Measurements from ENCODE around the gene TUSC7. TPM values are rescaled to one million over a fixed set of nuclear protein-coding genes. Genes with fewer than 3 reads are reported as not detected.

The TUSC7 gene
- polyA plus RNA-seq (2013, experiment 1 of 2; ENCODE audit: insufficient read length), result not detected
- not detected for polyA plus RNA-seq (2013, experiment 2 of 2; ENCODE audit: insufficient read length)

GRCh38 chr3:116709479-116709878 is at the start of gene TUSC7:
Gene TUSC7 (plus strand): TSS chr3:116709779.
- DNase-seq, result no peak

- no peak for DNase-seq
These were observed 48.4 kb upstream of the TUSC7 start for GRCh38 chr3:116661196-116661595.

DNA sequence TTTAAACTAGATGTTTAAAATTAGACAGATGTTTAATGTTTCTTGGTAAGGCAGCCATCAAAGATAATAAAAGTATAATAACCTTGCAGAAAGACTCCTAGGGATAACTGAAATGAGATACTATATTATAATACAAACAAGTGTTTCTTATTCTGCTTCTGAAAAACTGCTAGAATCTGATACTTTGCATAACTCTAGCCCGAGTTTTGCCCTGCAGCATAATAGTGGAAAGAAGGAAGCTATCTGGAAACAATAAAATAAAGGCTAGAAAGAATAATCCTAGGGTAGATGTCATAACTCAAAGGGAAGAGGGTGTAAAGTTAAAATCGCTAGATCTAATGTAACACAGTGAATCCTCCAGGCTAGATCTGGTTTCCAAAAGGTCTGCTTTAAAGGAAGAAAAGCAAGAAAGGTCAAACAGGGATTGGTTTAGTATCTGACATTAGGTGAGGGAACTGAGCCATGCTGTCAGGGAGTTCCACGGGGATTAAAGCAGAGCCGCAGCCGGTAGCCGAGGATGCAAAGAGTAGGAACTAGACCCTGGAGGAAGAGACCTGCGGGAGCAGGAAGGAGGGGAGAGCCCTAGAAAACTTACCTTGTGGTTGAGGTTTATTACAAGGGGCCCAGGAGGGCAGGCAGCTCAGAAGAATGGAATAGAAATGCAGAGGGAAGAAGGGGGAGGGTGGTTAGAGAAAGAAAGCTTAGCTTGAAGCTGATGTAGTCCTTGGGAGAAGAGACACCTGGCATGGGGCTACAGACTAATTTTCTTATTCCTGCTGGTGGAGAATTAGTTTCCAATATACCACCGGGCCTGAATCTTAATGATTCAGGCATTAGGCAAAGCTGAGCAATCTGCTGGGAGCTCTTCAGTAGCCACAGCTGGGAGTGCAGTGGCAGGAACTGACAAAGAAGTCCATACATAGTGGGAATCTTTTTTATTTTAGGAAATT is 46.1 kb upstream of the TUSC7 start:
- no peak for DNase-seq

GRCh38 chr3:116667324-116667723 is 42.3 kb upstream of the TUSC7 start:
- DNase-seq, result no peak

- no peak for DNase-seq
These were observed 41.8 kb upstream of the TUSC7 start for GRCh38 chr3:116667791-116668190.

DNA sequence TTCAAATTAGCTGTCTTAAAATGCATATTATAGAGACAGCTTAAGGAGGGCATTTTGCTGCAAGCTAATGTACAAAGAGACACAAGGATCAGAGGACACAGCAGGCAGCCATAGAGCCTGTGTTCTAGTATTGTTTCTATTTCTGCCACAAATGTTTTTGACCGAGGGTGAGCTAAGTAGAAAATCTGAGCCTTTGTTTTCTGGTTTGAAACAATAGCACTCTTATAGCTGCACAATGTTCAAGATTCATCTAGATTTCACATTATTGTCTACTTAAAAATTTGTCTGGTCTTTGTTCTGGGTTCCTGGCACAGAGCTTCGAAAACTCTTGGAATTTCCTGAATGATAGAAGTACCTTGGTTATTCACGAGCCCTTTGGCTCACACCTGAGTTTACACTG is 40.0 kb upstream of the TUSC7 start:
- DNase-seq, result no peak

- no peak for DNase-seq
These were observed 38.4 kb upstream of the TUSC7 start for GRCh38 chr3:116671151-116671550.

DNA sequence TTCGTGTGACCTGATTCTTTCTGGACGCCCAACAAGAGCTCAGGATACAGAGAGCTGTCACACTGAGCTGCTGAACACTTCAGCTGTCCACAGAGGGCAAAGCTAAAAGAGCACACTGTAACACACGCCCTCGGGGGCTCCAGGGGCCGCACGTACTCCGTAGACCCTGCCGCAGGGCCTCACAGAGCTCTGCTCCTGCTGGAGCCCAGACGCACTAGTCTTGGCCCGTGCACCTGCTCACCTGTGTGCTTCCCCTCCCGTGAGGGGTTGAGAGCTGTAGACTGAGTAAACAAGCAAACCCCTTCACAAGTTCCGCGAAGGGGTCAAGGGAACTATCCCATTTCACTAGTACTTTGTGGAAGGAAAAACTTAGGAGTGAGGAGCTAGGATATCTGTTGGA is 30.7 kb upstream of the TUSC7 start:
- DNase-seq, result no peak

- no peak for DNase-seq
These were observed 18.5 kb upstream of the TUSC7 start for GRCh38 chr3:116691041-116691440.

- no peak for DNase-seq
These were observed 8.5 kb upstream of the TUSC7 start for GRCh38 chr3:116701070-116701469.

DNA sequence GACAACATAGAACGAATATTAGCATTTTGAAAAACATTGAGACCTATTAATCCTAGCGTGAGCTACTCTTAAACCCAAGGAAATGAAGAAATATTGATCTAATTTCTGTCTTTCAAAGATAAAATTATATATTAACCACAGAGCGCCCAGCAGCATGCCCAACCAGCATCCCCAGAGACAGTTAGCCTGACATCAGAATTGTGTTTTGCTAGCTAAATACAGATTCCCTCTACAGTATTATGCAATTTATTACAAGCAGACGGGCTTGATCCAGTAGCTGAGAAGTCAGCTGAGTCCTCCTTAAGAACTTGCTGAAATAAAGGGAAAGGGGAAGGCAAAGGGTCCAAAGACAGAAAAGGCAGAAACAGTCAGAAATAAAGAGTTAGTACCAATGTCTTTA is 7.2 kb upstream of the TUSC7 start:
- DNase-seq, result no peak

GRCh38 chr3:116707531-116707930 is 2.0 kb upstream of the TUSC7 start:
- no peak for DNase-seq

DNA sequence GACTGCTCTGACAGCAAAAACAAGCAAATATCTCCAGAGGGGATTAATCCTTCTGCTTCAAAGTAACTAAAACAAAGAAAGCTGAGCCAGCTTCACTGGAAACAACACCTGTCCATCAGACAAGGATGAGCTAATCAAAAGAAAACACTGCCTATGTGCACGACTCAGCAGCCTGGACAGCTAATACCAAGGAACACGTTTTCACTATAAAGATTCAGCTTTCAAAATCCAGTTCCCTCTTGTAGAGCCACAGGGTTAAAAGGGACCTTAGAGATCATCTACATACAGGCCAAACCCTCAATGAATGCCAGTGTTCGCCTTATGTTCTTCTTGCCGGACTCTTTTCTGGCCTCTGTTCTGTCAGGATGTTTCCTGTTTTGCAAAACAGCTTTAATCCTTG is 6.9 kb downstream of the TUSC7 start:
- no peak for DNase-seq

GRCh38 chr3:116717566-116717965 is 8.0 kb downstream of the TUSC7 start:
- DNase-seq, result no peak

DNA sequence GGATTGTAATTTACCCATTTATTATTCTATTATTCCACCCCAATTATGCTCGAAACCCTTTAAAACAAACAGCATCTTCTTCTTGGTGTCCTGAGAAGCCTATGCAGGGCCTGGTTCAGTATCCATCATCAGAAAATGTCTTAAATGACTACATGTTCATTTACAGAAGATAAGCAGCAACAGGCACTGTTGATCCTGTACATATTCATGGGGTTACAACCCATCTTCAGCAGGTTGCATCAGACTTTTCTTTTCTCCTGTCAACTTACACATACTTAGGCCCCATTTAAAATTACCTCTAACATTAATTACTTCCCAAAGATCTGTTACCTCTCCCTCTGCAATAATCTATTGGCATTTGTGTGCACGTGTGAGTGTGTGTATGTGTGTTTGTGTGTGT is 18.9 kb downstream of the TUSC7 start:
- DNase-seq, result no peak

DNA sequence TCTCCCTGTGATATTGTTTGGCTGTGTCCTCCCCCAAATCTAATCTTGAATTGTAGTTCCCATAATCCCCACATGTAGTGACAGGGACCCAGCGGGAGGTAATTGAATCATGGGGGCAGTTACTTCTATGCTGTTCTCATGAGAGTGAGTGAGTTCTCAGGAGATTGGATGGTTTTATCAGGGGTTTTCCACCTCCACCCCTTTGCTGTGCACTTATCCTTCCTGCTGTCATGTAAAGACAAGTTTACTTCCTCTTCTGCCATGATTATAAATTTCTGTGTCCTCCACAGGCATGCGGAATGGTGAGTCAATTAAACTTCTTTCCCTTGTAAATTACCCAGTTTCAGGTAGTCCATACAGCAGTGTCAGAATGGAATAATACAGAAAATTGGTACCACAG is 24.7 kb downstream of the TUSC7 start:
- no peak for DNase-seq

DNA sequence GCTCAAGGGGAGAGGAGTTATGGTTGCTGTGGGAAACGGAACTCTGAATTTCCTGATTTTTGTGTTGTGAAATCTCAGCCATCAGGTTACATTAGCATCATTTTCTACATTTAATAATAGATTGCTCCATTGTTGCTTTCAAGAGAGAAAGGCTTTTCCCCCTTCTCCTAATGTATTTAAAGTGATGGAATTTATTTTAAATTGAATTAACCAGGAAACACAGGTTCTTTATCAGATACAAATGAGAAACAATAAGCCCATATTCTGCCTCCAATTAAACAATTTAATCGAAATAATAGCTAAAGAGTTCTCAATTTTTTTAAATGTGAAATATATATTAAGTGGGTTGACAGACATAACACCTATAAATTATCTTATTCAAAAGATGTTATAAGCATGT is 30.1 kb downstream of the TUSC7 start:
- no peak for DNase-seq

DNA sequence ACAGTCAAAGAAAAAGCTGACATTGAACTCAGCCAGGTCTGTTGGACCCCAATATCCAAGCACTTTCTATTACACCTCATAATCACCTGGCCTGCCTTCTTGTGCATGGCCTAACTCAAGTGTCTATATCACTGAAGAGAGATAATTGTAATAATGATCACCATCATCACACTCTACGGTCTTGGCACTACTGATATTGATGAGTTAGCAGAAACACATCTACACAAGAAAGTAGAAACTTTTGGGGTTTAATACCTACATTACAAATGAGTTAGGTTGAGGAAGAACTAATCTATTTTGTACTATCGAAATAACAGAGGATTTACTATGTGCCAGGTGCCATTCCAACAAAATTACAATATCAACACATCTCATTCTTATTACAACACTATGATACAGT is 30.7 kb downstream of the TUSC7 start:
- DNase-seq, result no peak

DNA sequence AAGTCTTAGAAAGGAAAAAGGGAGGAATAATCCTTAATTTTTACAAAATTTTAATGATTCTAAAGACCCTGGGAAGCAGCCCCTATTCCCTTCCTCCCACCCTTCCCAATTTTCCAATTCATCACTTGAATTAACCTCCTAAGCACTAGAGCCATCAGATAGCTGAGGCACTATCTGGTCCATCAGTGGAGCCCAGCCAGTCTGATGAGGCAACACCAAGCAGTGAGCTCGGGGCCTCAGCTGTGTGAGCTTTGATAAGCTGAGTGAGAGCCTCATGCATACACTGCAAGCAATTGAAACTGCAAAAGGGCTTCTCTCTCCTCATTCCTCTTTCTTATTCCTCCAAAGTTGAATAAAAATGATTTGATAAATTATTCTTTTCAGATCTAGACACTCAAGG is 31.9 kb downstream of the TUSC7 start:
- DNase-seq, result no peak

DNA sequence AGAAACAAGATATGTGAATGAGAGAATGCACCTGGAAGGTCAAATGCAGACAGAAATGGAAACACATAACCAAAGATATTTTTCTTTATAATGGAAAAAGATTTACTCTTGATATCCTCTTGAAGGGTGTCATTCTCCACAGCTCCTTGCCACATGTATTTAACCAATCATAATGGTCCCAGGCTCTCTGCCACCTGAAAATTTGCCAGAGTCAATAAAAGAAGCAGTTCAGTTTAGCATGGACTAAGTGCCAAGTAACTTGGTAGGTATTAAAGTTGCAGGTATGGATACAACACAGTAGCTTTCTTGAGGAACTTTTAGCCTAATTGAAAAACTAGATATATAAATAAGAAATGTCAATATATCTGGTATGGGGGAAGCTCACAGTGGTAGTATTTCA is 33.5 kb downstream of the TUSC7 start:
- DNase-seq, result no peak

DNA sequence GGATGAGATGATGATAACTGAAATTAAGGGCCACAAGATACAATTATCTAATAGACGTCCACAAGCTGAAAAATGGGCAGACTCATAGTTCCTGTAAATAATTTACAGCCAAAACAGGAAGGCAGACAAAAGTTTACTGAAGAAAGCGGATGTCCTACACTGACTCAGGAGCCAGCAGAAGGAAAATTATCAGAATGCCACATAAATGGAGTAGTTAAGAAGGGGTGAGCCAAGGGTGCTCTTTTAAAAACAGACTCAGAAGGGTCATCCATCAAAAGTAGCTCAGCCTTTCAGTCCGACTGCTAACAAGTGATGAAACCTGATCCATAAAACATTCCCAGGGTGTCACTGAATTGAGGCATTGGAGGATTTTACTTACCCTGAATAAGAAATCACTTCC is 39.8 kb downstream of the TUSC7 start:
- no peak for DNase-seq

- no peak for DNase-seq
These were observed 47.7 kb downstream of the TUSC7 start for GRCh38 chr3:116757315-116757714.

GRCh38 chr3:116759316-116759715 is 49.7 kb downstream of the TUSC7 start:
- DNase-seq, result no peak
